Natural killer cell (primary cell): ENCODE results near the gene PGM3. TPM values are rescaled to one million over a fixed set of nuclear protein-coding genes. Genes with fewer than 3 reads are reported as not detected.

Experiments
- ATAC-seq, 3 donors: fragments of 150-1000 bp in 2 of 3; fragments of 200-7000 bp in 1 of 3; cut with Tn5 transposase; 1 replicate in 1 of 3; 2 replicates in 2 of 3; pipeline ENCODE4 v1.10.0; 2021; ENCODE audit warnings: mild to moderate bottlenecking in 2 of 3, moderate library complexity in 2 of 3
- DNase-seq, 2 donors: peaks; one replicate each; pipeline versions ENCODE4 v3.0.0 to v3.0.0-alpha.2; 2013 to 2021; ENCODE audit warnings: mixed read lengths in 1 of 2
- H3K27ac ChIP-seq: one replicate; pipeline ENCODE4 v1.5.1; 2013; ENCODE audit warnings: mild to moderate bottlenecking, low read length
- H3K27me3 ChIP-seq: one replicate; pipeline ENCODE4 v1.6.1; 2013; ENCODE audit warnings: low read length; ENCODE audit not compliant: control insufficient read depth, insufficient read depth
- H3K36me3 ChIP-seq: one replicate; pipeline ENCODE4 v1.6.1; 2013; ENCODE audit warnings: low read length; ENCODE audit not compliant: control insufficient read depth, insufficient read depth
- H3K4me1 ChIP-seq: one replicate; pipeline ENCODE4 v1.6.1; 2013; ENCODE audit warnings: low read length; ENCODE audit not compliant: control insufficient read depth, insufficient read depth
- H3K4me3 ChIP-seq: one replicate; pipeline ENCODE4 v1.5.1; 2013; ENCODE audit warnings: low read length
- H3K9me3 ChIP-seq: one replicate; pipeline ENCODE4 v1.6.1; 2013; ENCODE audit warnings: low read length; ENCODE audit not compliant: control insufficient read depth, insufficient read depth
- H3K27ac Mint-ChIP-seq, 2 donors: one replicate each; pipeline ENCODE4 v1.8.0; 2022; ENCODE audit warnings: mild to moderate bottlenecking in 2 of 2, mixed read lengths in 2 of 2, moderate library complexity in 1 of 2
- H3K27me3 Mint-ChIP-seq, 2 donors: one replicate each; pipeline ENCODE4 v1.8.0; 2022; ENCODE audit warnings: low read depth in 2 of 2, mixed read lengths in 2 of 2
- H3K36me3 Mint-ChIP-seq: one replicate; pipeline ENCODE4 v1.8.0; 2022; ENCODE audit warnings: mixed read lengths
- H3K4me1 Mint-ChIP-seq, 2 donors: one replicate each; pipeline ENCODE4 v1.8.0; 2022; ENCODE audit warnings: mixed read lengths in 2 of 2
- H3K4me3 Mint-ChIP-seq: one replicate; pipeline ENCODE4 v1.8.0; 2022; ENCODE audit warnings: mild to moderate bottlenecking, moderate library complexity, mixed read lengths
- H3K9me3 Mint-ChIP-seq, 2 donors: one replicate each; pipeline ENCODE4 v1.8.0; 2022; ENCODE audit warnings: mixed read lengths in 2 of 2
- CTCF ChIP-seq: fragments of 200-600 bp; IDR thresholded peaks from one replicate; pipeline ENCODE4 v1.8.0; 2022; ENCODE audit warnings: antibody characterized with exemption
- WGBS: methylation state at CpG from one replicate; pipeline ENCODE4 v1.1.7; 2013; ENCODE audit warnings: missing lambda C conversion rate; ENCODE audit not compliant: insufficient coverage; 5-methylcytosine and 5-hydroxymethylcytosine counted together
- intact Hi-C: fragments of 100-400 bp; cut with micrococcal nuclease; formaldehyde crosslinking; loops from one replicate; pipeline ENCODE4 v1.14.2; 2022
- total RNA-seq, 4 donors: library from RNA; stranded (reverse); fragments of 120-200 nt in 1 of 4; gene quantifications; one replicate each; pipeline versions ENCODE4 v1.2.3 to v1.2.4, GENCODE V29; 2013 to 2022

Gene PGM3
- total RNA-seq, 3 donors from 2014 or later (not counting 1 experiment from before 2014, with no cell fraction given) = 16.6 to 26.4 (median 17.2) TPM

GRCh38 chr6:83126807-83127206, 66.3 kb downstream of the PGM3 start:
- ATAC-seq (no peak), DNase-seq (no peak)
- WGBS = 96% methylated on average over 5 of the region's 5 CpGs
- Mint-ChIP-seq H3K27ac (no peak overlapping the region), H3K27me3 (no peaks in the 10 kb centered on the region), H3K36me3 (peaks cover 40% of the 10 kb centered on the region), H3K9me3 (no peaks in the 10 kb centered on the region), H3K4me1 (no peaks in the 10 kb centered on the region), H3K4me3 (no peak overlapping the region)
- no peak for TF ChIP-seq CTCF
- peaks cover 78% of the 10 kb centered on the region for H3K36me3 ChIP-seq
- H3K9me3 ChIP-seq = no peaks in the 10 kb centered on the region
- H3K27ac ChIP-seq = no peak overlapping the region
- H3K4me3 ChIP-seq = no peak overlapping the region
- H3K27me3 ChIP-seq = no peaks in the 10 kb centered on the region
- intact Hi-C loops = no loop called here
- H3K4me1 ChIP-seq = no peaks in the 10 kb centered on the region

- no peaks in the 10 kb centered on the region for H3K4me1 Mint-ChIP-seq
- Histone ChIP-seq H3K9me3 (no peaks in the 10 kb centered on the region), H3K4me3 (no peak overlapping the region), H3K4me1 (no peaks in the 10 kb centered on the region), H3K27me3 (no peaks in the 10 kb centered on the region), H3K27ac (no peak overlapping the region), H3K36me3 (peaks cover 81% of the 10 kb centered on the region)
- H3K9me3 Mint-ChIP-seq = no peaks in the 10 kb centered on the region
- no peak overlapping the region for H3K27ac Mint-ChIP-seq
- no peak for DNase-seq
- WGBS = 100% methylated on average over 2 of the region's 2 CpGs
- ATAC-seq = no peak
- H3K4me3 Mint-ChIP-seq = no peak overlapping the region
- no peaks in the 10 kb centered on the region for H3K27me3 Mint-ChIP-seq
- no peak for TF ChIP-seq CTCF
- intact Hi-C loops = no loop called here
- H3K36me3 Mint-ChIP-seq = peaks cover 40% of the 10 kb centered on the region
These were observed 66.8 kb downstream of the PGM3 start for GRCh38 chr6:83126223-83126622.

- no peak for TF ChIP-seq CTCF
- Mint-ChIP-seq H3K36me3 (peaks cover 40% of the 10 kb centered on the region), H3K4me1 (no peaks in the 10 kb centered on the region), H3K4me3 (no peak overlapping the region), H3K27me3 (no peaks in the 10 kb centered on the region), H3K9me3 (no peaks in the 10 kb centered on the region), H3K27ac (no peak overlapping the region)
- ATAC-seq = no peak
- Histone ChIP-seq H3K27me3 (no peaks in the 10 kb centered on the region), H3K36me3 (peaks cover 88% of the 10 kb centered on the region), H3K4me1 (no peaks in the 10 kb centered on the region), H3K4me3 (no peak overlapping the region), H3K9me3 (no peaks in the 10 kb centered on the region), H3K27ac (no peak overlapping the region)
- intact Hi-C loops = no loop called here
- DNase-seq = no peak
These were observed 67.6 kb downstream of the PGM3 start for GRCh38 chr6:83125425-83125824.

- no peaks in the 10 kb centered on the region for H3K9me3 Mint-ChIP-seq
- no CpG with 5 or more reads among the region's 3 CpGs for WGBS
- ATAC-seq = no peak
- H3K36me3 ChIP-seq = peaks cover 83% of the 10 kb centered on the region
- no peaks in the 10 kb centered on the region for H3K4me1 ChIP-seq
- no peak for DNase-seq
- no peaks in the 10 kb centered on the region for H3K4me1 Mint-ChIP-seq
- TF ChIP-seq CTCF = no peak
- no peak overlapping the region for H3K4me3 ChIP-seq
- H3K27me3 ChIP-seq = no peaks in the 10 kb centered on the region
- H3K27me3 Mint-ChIP-seq = no peaks in the 10 kb centered on the region
- peaks cover 39% of the 10 kb centered on the region for H3K36me3 Mint-ChIP-seq
- H3K27ac Mint-ChIP-seq = peak overlapping the region in 1 of 2 donors; percentile 10
- no peak overlapping the region for H3K4me3 Mint-ChIP-seq
- H3K27ac ChIP-seq = no peak overlapping the region
- H3K9me3 ChIP-seq = no peaks in the 10 kb centered on the region
- intact Hi-C loops = no loop called here
These were observed 68.5 kb downstream of the PGM3 start for GRCh38 chr6:83124553-83124952.
